HUES6 (cell line): Measurements from ENCODE around the gene RAX.
A peak's percentile ranks its signal among the peaks of the same experiment; 100 is the strongest.

Source experiments
- H3K27ac ChIP-seq: 2 replicates; pipeline ENCODE4 v1.7.0; 2013; ENCODE audit warnings: low read depth, mild to moderate bottlenecking, low read length, inconsistent platforms
- H3K27me3 ChIP-seq: 2 replicates; pipeline ENCODE4 v1.6.1; 2013; ENCODE audit warnings: low read length; ENCODE audit not compliant: control insufficient read depth, insufficient read depth
- H3K36me3 ChIP-seq: 2 replicates; pipeline ENCODE4 v1.6.1; 2013; ENCODE audit warnings: low read length; ENCODE audit not compliant: control insufficient read depth, insufficient read depth
- H3K4me1 ChIP-seq: 2 replicates; pipeline ENCODE4 v1.6.1; 2013; ENCODE audit warnings: low read length; ENCODE audit not compliant: control insufficient read depth, insufficient read depth
- H3K4me3 ChIP-seq: 2 replicates; pipeline ENCODE4 v1.5.1; 2013; ENCODE audit warnings: low read depth, low read length
- H3K9ac ChIP-seq: one replicate; pipeline ENCODE4 v1.6.1; 2013; ENCODE audit warnings: mild to moderate bottlenecking, low read length
- H3K9me3 ChIP-seq: 2 replicates; pipeline ENCODE4 v1.6.1; 2013; ENCODE audit warnings: low read depth, low read length; ENCODE audit not compliant: control insufficient read depth, insufficient read depth

RAX gene

GRCh38 chr18:59300676-59301285, 27.5 kb upstream of the RAX start:
- Histone ChIP-seq H3K27ac (no peak overlapping the region), H3K4me3 (no peak overlapping the region), H3K9ac (no peak overlapping the region), H3K9me3 (no peaks in the 10 kb centered on the region), H3K36me3 (no peaks in the 10 kb centered on the region), H3K27me3 (peaks cover 77% of the 10 kb centered on the region), H3K4me1 (no peaks in the 10 kb centered on the region)

GRCh38 chr18:59298871-59299270, 25.6 kb upstream of the RAX start:
- Histone ChIP-seq H3K4me1 (no peaks in the 10 kb centered on the region), H3K27ac (no peak overlapping the region), H3K27me3 (peaks cover 81% of the 10 kb centered on the region), H3K4me3 (no peak overlapping the region), H3K36me3 (no peaks in the 10 kb centered on the region), H3K9ac (no peak overlapping the region), H3K9me3 (no peaks in the 10 kb centered on the region)

GRCh38 chr18:59293317-59293716, 20.1 kb upstream of the RAX start:
- Histone ChIP-seq H3K27ac (no peak overlapping the region), H3K4me1 (no peaks in the 10 kb centered on the region), H3K27me3 (peaks cover 67% of the 10 kb centered on the region), H3K9me3 (no peaks in the 10 kb centered on the region), H3K4me3 (no peak overlapping the region), H3K36me3 (no peaks in the 10 kb centered on the region), H3K9ac (no peak overlapping the region)

GRCh38 chr18:59286341-59286740, 13.1 kb upstream of the RAX start:
- Histone ChIP-seq H3K9ac (no peak overlapping the region), H3K27ac (no peak overlapping the region), H3K4me3 (no peak overlapping the region), H3K9me3 (no peaks in the 10 kb centered on the region), H3K36me3 (no peaks in the 10 kb centered on the region), H3K4me1 (no peaks in the 10 kb centered on the region), H3K27me3 (peaks cover 62% of the 10 kb centered on the region)

DNA sequence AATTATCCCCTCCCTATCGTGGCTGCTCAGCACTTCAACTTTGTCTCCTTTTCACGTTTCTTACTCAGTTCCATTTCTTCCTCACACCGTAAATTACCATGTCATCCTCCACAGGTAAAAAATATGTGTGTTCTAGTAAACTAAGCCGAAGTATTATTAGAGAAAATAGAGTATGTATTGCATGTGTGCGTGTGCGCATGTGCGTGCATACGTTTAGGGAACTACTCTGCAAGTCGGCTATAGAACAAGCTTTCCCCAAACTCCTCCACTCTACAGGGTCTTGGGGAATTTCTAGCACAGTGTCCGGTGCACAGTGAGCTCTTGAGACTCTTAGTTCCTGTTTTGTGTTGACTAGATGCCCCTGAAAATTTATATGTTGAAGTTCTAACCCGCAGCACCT, 9.1 kb upstream of the RAX start:
- H3K4me3 ChIP-seq, result no peak overlapping the region

GRCh38 chr18:59279722-59280121, 6.5 kb upstream of the RAX start:
- Histone ChIP-seq H3K27me3 (peaks cover 93% of the 10 kb centered on the region), H3K36me3 (no peaks in the 10 kb centered on the region), H3K9me3 (no peaks in the 10 kb centered on the region), H3K27ac (no peak overlapping the region), H3K4me1 (peaks cover 4% of the 10 kb centered on the region; the same call in 1 of the 2 replicates), H3K9ac (no peak overlapping the region), H3K4me3 (no peak overlapping the region)

More for the DNA sequence above, 9.1 kb upstream of the RAX start:
- Histone ChIP-seq H3K36me3 (no peaks in the 10 kb centered on the region), H3K4me1 (no peaks in the 10 kb centered on the region), H3K27me3 (peaks cover 89% of the 10 kb centered on the region), H3K9me3 (no peaks in the 10 kb centered on the region), H3K9ac (no peak overlapping the region), H3K27ac (no peak overlapping the region)

GRCh38 chr18:59279193-59279592, 5.9 kb upstream of the RAX start:
- no peaks in the 10 kb centered on the region for H3K9me3 ChIP-seq
- no peak overlapping the region for H3K9ac ChIP-seq
- no peak overlapping the region for H3K27ac ChIP-seq
- peaks cover 4% of the 10 kb centered on the region; the same call in 1 of the 2 replicates for H3K4me1 ChIP-seq
- peaks cover 96% of the 10 kb centered on the region for H3K27me3 ChIP-seq
- no peak overlapping the region for H3K4me3 ChIP-seq
- no peaks in the 10 kb centered on the region for H3K36me3 ChIP-seq

DNA sequence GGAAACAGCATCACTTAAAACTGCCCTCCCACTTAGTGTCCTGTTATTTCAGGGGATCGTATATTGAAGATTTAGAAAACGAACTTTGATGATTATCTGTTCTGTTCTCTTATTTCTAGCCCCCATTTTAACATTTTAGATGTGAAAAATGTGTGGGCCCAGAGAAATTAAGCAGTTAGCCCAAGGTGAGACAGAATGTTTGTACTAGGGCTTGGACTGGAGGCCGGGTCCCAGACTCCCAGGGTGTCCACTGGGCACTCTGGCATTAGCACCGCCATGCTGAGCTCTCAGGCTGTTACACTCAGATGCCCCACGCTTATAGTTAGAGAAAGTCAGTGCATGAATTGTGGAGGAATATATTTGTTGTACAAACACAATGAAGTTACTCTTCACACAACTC, 5.5 kb upstream of the RAX start:
- Histone ChIP-seq H3K27ac (no peak overlapping the region), H3K27me3 (peaks cover 96% of the 10 kb centered on the region), H3K4me1 (peaks cover 4% of the 10 kb centered on the region; the same call in 1 of the 2 replicates), H3K36me3 (no peaks in the 10 kb centered on the region), H3K9me3 (no peaks in the 10 kb centered on the region), H3K4me3 (no peak overlapping the region), H3K9ac (no peak overlapping the region)

- Histone ChIP-seq H3K4me1 (peaks cover 10% of the 10 kb centered on the region; the same call in 1 of the 2 replicates), H3K27me3 (peaks cover 100% of the 10 kb centered on the region), H3K9ac (no peak overlapping the region), H3K9me3 (no peaks in the 10 kb centered on the region), H3K36me3 (no peaks in the 10 kb centered on the region), H3K4me3 (no peak overlapping the region), H3K27ac (no peak overlapping the region)
Measured at GRCh38 chr18:59276047-59276446, 2.8 kb upstream of the RAX start.

DNA sequence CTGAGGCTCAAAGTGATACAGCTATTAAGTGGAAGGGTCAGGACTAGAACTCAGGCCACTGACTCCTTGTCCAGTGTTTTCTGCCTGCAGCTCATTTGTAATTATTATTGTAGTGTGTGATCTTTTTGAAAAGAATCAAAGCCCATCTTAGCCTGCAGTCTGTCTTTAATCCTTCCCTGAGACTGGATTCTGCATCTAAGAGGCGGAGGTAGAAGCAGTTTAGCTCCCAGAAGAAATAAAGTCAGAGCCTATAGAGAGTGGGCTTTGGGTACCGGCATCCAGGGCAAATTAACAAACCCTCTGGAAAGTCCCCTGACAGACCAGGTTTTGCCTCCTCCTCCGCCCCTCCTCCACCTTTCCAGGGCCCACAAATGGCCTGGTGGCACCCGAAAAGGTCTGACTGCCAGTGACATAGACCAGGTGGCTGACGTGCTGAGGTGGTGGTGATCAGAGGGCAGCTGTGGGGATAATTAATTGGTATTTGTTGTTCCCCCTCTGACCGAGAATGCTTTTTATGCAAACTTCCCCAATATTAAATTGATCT, 2.2 kb upstream of the RAX start:
- Histone ChIP-seq H3K27me3 (peaks cover 100% of the 10 kb centered on the region), H3K9me3 (no peaks in the 10 kb centered on the region), H3K27ac (no peak overlapping the region), H3K9ac (no peak overlapping the region), H3K4me1 (peaks cover 16% of the 10 kb centered on the region; the same call in 1 of the 2 replicates), H3K4me3 (no peak overlapping the region), H3K36me3 (no peaks in the 10 kb centered on the region)

DNA sequence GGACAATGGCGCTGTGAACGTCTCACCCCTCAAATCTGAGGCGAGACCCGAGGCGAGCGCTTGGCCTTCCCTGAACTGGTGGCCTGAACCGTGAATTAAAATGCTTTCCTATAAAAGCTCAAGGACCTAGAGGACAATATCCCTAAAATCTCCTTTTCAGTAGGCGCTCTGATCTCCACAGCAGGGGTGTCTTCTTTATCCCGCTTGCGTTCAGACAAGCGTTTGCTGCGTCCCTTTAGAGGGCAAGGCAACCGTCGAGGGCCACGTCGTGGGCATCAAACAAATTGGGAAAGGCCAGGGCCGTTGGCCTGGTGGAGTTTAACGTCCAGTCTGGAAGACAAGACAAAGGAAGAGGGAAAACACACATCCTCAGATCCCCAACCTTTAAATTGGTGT, 1.3 kb upstream of the RAX start:
- H3K4me1 ChIP-seq, result peaks cover 19% of the 10 kb centered on the region; the same call in 1 of the 2 replicates
- no peak overlapping the region for H3K27ac ChIP-seq
- H3K9me3 ChIP-seq, result no peaks in the 10 kb centered on the region
- no peaks in the 10 kb centered on the region for H3K36me3 ChIP-seq
- H3K4me3 ChIP-seq, result peak overlapping the region; percentile 61
- H3K27me3 ChIP-seq, result peaks cover 100% of the 10 kb centered on the region
- H3K9ac ChIP-seq, result no peak overlapping the region
